HEK293 (cell line): ENCODE data around the gene SEMA3G.

ENCODE experiments used
- CTCF ChIA-PET: fragments of 350-600 bp; formaldehyde crosslinking; extraction: SDS; loops from one replicate; lab custom pipeline; 2021; ENCODE audit warnings: antibody characterized with exemption; lab: Yijun Ruan, JAX
- POLR2A ChIA-PET: fragments of 300-600 bp; formaldehyde crosslinking; extraction: SDS; loops from one replicate; lab custom pipeline; 2020; ENCODE audit warnings: antibody characterized with exemption, inconsistent platforms; lab: Yijun Ruan, JAX
- H3K27ac ChIP-seq: fragments of 200-500 bp; sonication (Bioruptor generic); 2 replicates; pipeline ENCODE4 v1.5.1; 2014; ENCODE audit warnings: low read depth, low read length, control low read depth, inconsistent platforms; ENCODE audit errors: extremely low read depth
- H3K36me3 ChIP-seq, 2 experiments: fragments of 200-500 bp in 1 of 2; sonication (Bioruptor generic) in 1 of 2; 1 replicate in 1 of 2; 2 replicates in 1 of 2; pipeline ENCODE4 v1.5.1; 2014 to 2017; ENCODE audit warnings: inconsistent platforms in 2 of 2, low read length in 2 of 2; ENCODE audit not compliant: control insufficient read depth in 2 of 2, insufficient read depth in 1 of 2
- H3K4me1 ChIP-seq: fragments of 200-500 bp; sonication (Bioruptor generic); 2 replicates; pipeline ENCODE4 v1.5.1; 2014; ENCODE audit warnings: mild to moderate bottlenecking, low read length, inconsistent platforms; ENCODE audit not compliant: control insufficient read depth, insufficient read depth
- H3K4me3 ChIP-seq: 2 replicates; pipeline ENCODE4 v1.5.1; 2011; ENCODE audit warnings: low read depth, mild to moderate bottlenecking, control low read depth, low read length, moderate library complexity
- H3K9me3 ChIP-seq: fragments of 200-500 bp; sonication (Bioruptor generic); 2 replicates; pipeline ENCODE4 v1.5.1; 2014; ENCODE audit warnings: low read depth, low read length, inconsistent platforms; ENCODE audit not compliant: control insufficient read depth, insufficient read depth
- GLI4 ChIP-seq: fragments of 450-650 bp; formaldehyde crosslinking; IDR thresholded peaks from 2 replicates; pipeline ENCODE4 v1.5.1; 2016; ENCODE audit warnings: missing biosample characterization, missing genetic modification characterization
- GLIS1 ChIP-seq: fragments of 450-650 bp; formaldehyde crosslinking; IDR thresholded peaks from 2 replicates; pipeline ENCODE4 v1.5.1; 2016; ENCODE audit warnings: missing biosample characterization, missing genetic modification characterization
- KLF10 ChIP-seq: fragments of 450-650 bp; IDR thresholded peaks from 2 replicates; pipeline ENCODE4 v1.5.1; 2018; ENCODE audit warnings: missing biosample characterization, mild to moderate bottlenecking, missing genetic modification characterization
- KLF9 ChIP-seq: fragments of 450-650 bp; formaldehyde crosslinking; IDR thresholded peaks from 2 replicates; pipeline ENCODE4 v1.5.1; 2016; ENCODE audit warnings: missing biosample characterization, missing genetic modification characterization, low read depth
- MYNN ChIP-seq: fragments of 450-650 bp; formaldehyde crosslinking; IDR thresholded peaks from 2 replicates; pipeline ENCODE4 v1.5.1; 2016; ENCODE audit warnings: missing biosample characterization, missing genetic modification characterization, borderline replicate concordance
- SALL2 ChIP-seq: fragments of 450-650 bp; formaldehyde crosslinking; IDR thresholded peaks from 2 replicates; pipeline ENCODE4 v1.5.0; 2017; ENCODE audit warnings: missing biosample characterization, mild to moderate bottlenecking, missing genetic modification characterization, borderline replicate concordance
- ZBTB1 ChIP-seq: fragments of 450-650 bp; formaldehyde crosslinking; IDR thresholded peaks from 2 replicates; pipeline ENCODE4 v1.5.1; 2016; ENCODE audit warnings: missing biosample characterization, missing genetic modification characterization
- ZFP41 ChIP-seq: fragments of 450-650 bp; formaldehyde crosslinking; IDR thresholded peaks from 2 replicates; pipeline ENCODE4 v1.5.1; 2016; ENCODE audit warnings: missing biosample characterization, missing genetic modification characterization, borderline replicate concordance
- ZNF132 ChIP-seq: fragments of 450-650 bp; formaldehyde crosslinking; IDR thresholded peaks from 2 replicates; pipeline ENCODE4 v1.5.1; 2017; ENCODE audit warnings: missing biosample characterization, missing genetic modification characterization, borderline replicate concordance
- ZNF202 ChIP-seq: fragments of 450-650 bp; formaldehyde crosslinking; IDR thresholded peaks from 2 replicates; pipeline ENCODE4 v1.5.1; 2016; ENCODE audit warnings: missing biosample characterization, missing genetic modification characterization, borderline replicate concordance
- ZNF223 ChIP-seq: fragments of 450-650 bp; formaldehyde crosslinking; IDR thresholded peaks from 2 replicates; pipeline ENCODE4 v1.5.1; 2016; ENCODE audit warnings: missing biosample characterization, missing genetic modification characterization
- ZNF239 ChIP-seq: fragments of 450-650 bp; formaldehyde crosslinking; IDR thresholded peaks from 2 replicates; pipeline ENCODE4 v1.5.1; 2016; ENCODE audit warnings: missing biosample characterization, missing genetic modification characterization
- ZNF266 ChIP-seq: fragments of 450-650 bp; formaldehyde crosslinking; IDR thresholded peaks from 2 replicates; pipeline ENCODE4 v1.5.1; 2016; ENCODE audit warnings: missing biosample characterization, missing genetic modification characterization, low read depth
- ZNF324 ChIP-seq: fragments of 450-650 bp; formaldehyde crosslinking; IDR thresholded peaks from 2 replicates; pipeline ENCODE4 v1.5.1; 2016; ENCODE audit warnings: missing biosample characterization, missing genetic modification characterization
- ZNF37A ChIP-seq: fragments of 450-650 bp; IDR thresholded peaks from 2 replicates; pipeline ENCODE4 v1.5.1; 2018; ENCODE audit warnings: missing biosample characterization, missing genetic modification characterization
- ZNF394 ChIP-seq: fragments of 450-650 bp; formaldehyde crosslinking; IDR thresholded peaks from 2 replicates; pipeline ENCODE4 v1.5.1; 2016; ENCODE audit warnings: missing biosample characterization, missing genetic modification characterization, mild to moderate bottlenecking, moderate library complexity, borderline replicate concordance
- ZNF514 ChIP-seq: fragments of 450-650 bp; formaldehyde crosslinking; IDR thresholded peaks from 2 replicates; pipeline ENCODE4 v1.5.1; 2016; ENCODE audit warnings: missing biosample characterization, missing genetic modification characterization
- ZNF585B ChIP-seq: fragments of 450-650 bp; formaldehyde crosslinking; IDR thresholded peaks from 2 replicates; pipeline ENCODE4 v1.5.1; 2016; ENCODE audit warnings: missing biosample characterization, missing genetic modification characterization
- ZNF610 ChIP-seq: fragments of 450-650 bp; formaldehyde crosslinking; IDR thresholded peaks from 2 replicates; pipeline ENCODE4 v1.5.1; 2016; ENCODE audit warnings: missing biosample characterization, missing genetic modification characterization, borderline replicate concordance
- ZNF623 ChIP-seq: fragments of 450-650 bp; formaldehyde crosslinking; IDR thresholded peaks from 2 replicates; pipeline ENCODE4 v1.5.1; 2016; ENCODE audit warnings: missing biosample characterization, missing genetic modification characterization
- ZNF776 ChIP-seq: fragments of 450-650 bp; formaldehyde crosslinking; IDR thresholded peaks from 2 replicates; pipeline ENCODE4 v1.5.0; 2017; ENCODE audit warnings: missing biosample characterization, missing genetic modification characterization, borderline replicate concordance
- ZNF785 ChIP-seq: fragments of 450-650 bp; formaldehyde crosslinking; IDR thresholded peaks from 2 replicates; pipeline ENCODE4 v1.5.1; 2016; ENCODE audit warnings: missing biosample characterization, missing genetic modification characterization
- TF ChIP-seq, protein P1 (sequence below): fragments of 450-650 bp; formaldehyde crosslinking; IDR thresholded peaks from 2 replicates; pipeline ENCODE4 v1.5.1; 2016; ENCODE audit warnings: missing biosample characterization, missing genetic modification characterization
- TF ChIP-seq, protein P2 (sequence below): fragments of 450-650 bp; formaldehyde crosslinking; IDR thresholded peaks from 2 replicates; pipeline ENCODE4 v1.5.1; 2016; ENCODE audit warnings: missing biosample characterization, missing genetic modification characterization
- TF ChIP-seq, protein P3 (sequence below): fragments of 450-650 bp; formaldehyde crosslinking; IDR thresholded peaks from 2 replicates; pipeline ENCODE4 v1.5.1; 2017; ENCODE audit warnings: missing biosample characterization, missing genetic modification characterization
- TF ChIP-seq, protein P4 (sequence below): fragments of 450-650 bp; formaldehyde crosslinking; IDR thresholded peaks from 2 replicates; pipeline ENCODE4 v1.5.1; 2016; ENCODE audit warnings: missing biosample characterization, missing genetic modification characterization

SEMA3G gene

DNA sequence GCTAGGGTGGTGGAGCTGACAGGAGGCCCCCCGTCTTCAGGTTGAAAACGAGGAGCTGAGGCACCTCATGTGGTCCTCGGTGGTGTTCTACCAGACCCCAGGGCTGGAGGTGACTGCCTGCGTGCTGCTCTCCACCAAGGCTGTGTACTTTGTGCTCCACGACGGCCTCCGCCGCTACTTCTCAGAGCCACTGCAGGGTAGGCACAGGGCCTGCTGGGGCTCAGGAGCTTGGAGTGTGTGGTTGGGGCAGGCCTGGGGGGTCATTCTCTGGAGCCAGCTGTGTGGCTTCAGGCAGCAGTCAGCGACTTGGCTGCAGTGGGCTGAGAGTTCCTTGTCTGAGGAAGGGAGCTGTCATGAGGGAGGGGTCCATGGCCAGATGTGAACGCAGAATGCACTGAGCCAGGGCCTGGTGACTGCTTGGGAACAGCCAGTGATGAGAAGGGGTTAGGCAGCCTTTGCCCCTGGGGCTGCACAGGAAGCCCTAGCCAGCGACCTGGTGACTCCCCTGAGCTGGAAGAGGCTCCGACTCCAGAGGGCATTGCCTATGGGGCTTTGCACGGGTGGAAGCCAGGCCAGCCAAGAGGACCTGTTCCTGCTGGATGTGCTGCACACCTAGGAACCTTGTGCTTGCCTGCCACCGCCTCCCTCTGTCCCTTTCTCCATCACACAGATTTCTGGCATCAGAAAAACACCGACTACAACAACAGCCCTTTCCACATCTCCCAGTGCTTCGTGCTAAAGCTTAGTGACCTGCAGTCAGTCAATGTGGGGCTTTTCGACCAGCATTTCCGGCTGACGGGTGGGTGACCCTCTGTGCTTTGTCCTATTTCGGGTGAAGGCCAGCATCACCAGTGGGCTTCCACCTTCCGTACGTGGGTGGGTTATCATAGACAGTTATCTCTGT lies 45.4 kb upstream of the SEMA3G start:
- POLR2A ChIA-PET: no interaction called here
- no peak overlapping the region for H3K27ac ChIP-seq
- H3K9me3 ChIP-seq: no peaks in the 10 kb centered on the region
- H3K36me3 ChIP-seq: peaks cover 4 to 77% of the 10 kb centered on the region in 2 experiments; a peak in 1 of 3 replicates
- no peak overlapping the region for H3K4me3 ChIP-seq
- no peaks in the 10 kb centered on the region for H3K4me1 ChIP-seq
- CTCF ChIA-PET: interaction anchor here (0.7 kb wide), 1 partner anchor 12 kb away, joined by 3 read pairs; no protein-coding TSS in a partner anchor
- no peak for TF ChIP-seq ZNF37A (tag by site-specific recombination)
- TF ChIP-seq, protein P1, sequence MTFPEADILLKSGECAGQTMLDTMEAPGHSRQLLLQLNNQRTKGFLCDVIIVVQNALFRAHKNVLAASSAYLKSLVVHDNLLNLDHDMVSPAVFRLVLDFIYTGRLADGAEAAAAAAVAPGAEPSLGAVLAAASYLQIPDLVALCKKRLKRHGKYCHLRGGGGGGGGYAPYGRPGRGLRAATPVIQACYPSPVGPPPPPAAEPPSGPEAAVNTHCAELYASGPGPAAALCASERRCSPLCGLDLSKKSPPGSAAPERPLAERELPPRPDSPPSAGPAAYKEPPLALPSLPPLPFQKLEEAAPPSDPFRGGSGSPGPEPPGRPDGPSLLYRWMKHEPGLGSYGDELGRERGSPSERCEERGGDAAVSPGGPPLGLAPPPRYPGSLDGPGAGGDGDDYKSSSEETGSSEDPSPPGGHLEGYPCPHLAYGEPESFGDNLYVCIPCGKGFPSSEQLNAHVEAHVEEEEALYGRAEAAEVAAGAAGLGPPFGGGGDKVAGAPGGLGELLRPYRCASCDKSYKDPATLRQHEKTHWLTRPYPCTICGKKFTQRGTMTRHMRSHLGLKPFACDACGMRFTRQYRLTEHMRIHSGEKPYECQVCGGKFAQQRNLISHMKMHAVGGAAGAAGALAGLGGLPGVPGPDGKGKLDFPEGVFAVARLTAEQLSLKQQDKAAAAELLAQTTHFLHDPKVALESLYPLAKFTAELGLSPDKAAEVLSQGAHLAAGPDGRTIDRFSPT (tag by site-specific recombination): no peak
- no peak for TF ChIP-seq ZNF394 (tag by site-specific recombination)
- no peak for TF ChIP-seq ZNF610
- TF ChIP-seq ZNF223 (tag by site-specific recombination): no peak
- no peak for TF ChIP-seq KLF10 (tag by site-specific recombination)
- TF ChIP-seq ZNF239 (tag by site-specific recombination): no peak
- TF ChIP-seq GLIS1 (tag by site-specific recombination): no peak
- no peak for TF ChIP-seq ZNF266 (tag by site-specific recombination)
- TF ChIP-seq, protein P2, sequence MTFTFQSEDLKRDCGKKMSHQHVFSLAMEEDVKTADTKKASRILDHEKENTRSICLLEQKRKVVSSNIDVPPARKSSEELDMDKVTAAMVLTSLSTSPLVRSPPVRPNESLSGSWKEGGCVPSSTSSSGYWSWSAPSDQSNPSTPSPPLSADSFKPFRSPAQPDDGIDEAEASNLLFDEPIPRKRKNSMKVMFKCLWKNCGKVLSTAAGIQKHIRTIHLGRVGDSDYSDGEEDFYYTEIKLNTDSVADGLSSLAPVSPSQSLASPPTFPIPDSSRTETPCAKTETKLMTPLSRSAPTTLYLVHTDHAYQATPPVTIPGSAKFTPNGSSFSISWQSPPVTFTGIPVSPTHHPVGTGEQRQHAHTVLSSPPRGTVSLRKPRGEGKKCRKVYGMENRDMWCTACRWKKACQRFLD (tag by site-specific recombination): no peak
- TF ChIP-seq ZNF514: no peak
- no peak for TF ChIP-seq ZFP41 (tag by site-specific recombination)
- TF ChIP-seq SALL2 (tag by site-specific recombination): no peak
- no peak for TF ChIP-seq ZNF623
- TF ChIP-seq MYNN: no peak

DNA sequence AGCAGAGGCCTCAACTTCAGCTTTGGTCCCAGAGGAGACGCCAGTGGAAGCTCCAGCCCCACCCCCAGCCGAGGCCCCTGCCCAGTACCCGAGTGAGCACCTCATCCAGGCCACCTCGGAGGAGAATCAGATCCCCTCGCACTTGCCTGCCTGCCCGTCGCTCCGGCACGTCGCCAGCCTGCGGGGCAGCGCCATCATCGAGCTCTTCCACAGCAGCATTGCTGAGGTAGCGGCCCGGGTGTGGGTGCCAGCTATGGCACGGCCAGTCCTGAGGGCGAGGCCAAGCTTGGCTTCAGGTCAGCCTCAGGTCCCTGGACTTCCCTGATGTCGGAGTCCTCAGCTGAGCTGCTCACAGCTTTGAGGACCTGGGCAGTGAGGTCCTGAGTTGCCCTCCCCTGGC lies 44.5 kb upstream of the SEMA3G start:
- ChIA-PET POLR2A (interaction anchor here (1.1 kb wide), 1 partner anchor 9 kb away, joined by 3 read pairs; no protein-coding TSS in a partner anchor), CTCF (no interaction called here)
- Histone ChIP-seq H3K36me3 (peaks cover 4 to 85% of the 10 kb centered on the region in 2 experiments; a peak in 1 of 3 replicates), H3K27ac (no peak overlapping the region), H3K9me3 (no peaks in the 10 kb centered on the region), H3K4me3 (no peak overlapping the region), H3K4me1 (no peaks in the 10 kb centered on the region)
- TF ChIP-seq GLI4 (tag by site-specific recombination) (no peak), ZBTB1 (tag by site-specific recombination) (no peak), ZNF324 (no peak), ZNF776 (tag by site-specific recombination) (no peak), KLF9 (no peak), ZNF585B (tag by site-specific recombination) (no peak), ZNF785 (tag by site-specific recombination) (no peak), ZNF132 (tag by site-specific recombination) (no peak), ZNF202 (tag by site-specific recombination) (no peak)
- TF ChIP-seq, protein P3, sequence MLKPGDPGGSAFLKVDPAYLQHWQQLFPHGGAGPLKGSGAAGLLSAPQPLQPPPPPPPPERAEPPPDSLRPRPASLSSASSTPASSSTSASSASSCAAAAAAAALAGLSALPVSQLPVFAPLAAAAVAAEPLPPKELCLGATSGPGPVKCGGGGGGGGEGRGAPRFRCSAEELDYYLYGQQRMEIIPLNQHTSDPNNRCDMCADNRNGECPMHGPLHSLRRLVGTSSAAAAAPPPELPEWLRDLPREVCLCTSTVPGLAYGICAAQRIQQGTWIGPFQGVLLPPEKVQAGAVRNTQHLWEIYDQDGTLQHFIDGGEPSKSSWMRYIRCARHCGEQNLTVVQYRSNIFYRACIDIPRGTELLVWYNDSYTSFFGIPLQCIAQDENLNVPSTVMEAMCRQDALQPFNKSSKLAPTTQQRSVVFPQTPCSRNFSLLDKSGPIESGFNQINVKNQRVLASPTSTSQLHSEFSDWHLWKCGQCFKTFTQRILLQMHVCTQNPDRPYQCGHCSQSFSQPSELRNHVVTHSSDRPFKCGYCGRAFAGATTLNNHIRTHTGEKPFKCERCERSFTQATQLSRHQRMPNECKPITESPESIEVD: no peak
- TF ChIP-seq, protein P1 (tag by site-specific recombination): no peak
- TF ChIP-seq, protein P4, sequence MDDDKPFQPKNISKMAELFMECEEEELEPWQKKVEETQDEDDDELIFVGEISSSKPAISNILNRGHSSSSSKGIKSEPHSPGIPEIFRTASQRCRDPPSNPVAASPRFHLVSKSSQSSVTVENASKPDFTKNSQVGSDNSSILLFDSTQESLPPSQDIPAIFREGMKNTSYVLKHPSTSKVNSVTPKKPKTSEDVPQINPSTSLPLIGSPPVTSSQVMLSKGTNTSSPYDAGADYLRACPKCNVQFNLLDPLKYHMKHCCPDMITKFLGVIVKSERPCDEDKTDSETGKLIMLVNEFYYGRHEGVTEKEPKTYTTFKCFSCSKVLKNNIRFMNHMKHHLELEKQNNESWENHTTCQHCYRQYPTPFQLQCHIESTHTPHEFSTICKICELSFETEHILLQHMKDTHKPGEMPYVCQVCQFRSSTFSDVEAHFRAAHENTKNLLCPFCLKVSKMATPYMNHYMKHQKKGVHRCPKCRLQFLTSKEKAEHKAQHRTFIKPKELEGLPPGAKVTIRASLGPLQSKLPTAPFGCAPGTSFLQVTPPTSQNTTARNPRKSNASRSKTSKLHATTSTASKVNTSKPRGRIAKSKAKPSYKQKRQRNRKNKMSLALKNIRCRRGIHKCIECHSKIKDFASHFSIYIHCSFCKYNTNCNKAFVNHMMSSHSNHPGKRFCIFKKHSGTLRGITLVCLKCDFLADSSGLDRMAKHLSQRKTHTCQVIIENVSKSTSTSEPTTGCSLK (tag by site-specific recombination): no peak
